ENCODE results near the gene FAHD2B.
"Not testable (repeated sequence)": the region's sequence is repeated elsewhere in the genome, so short reads cannot be mapped to it uniquely, and the experiment has no call there.

DNA sequence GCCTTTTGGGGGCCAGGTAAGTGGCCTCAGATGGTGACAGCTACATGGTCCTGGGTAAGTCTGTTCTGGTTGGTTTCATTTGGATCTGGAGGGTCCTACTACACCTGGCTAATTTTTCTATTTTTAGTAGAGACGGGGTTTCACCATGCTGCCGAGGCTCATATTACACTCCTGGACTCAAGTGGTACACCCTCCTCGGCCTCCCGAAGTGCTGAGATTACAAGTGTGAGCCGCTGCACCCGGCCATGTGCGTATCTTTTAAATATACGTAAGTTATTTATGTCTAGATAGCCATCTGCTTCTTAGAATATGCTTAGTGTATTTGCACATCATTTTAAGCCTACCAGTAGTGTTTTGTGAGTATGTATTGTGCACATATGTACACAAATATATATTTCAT is 17.5 kb downstream of the FAHD2B start:
- TF ChIP-seq EZH2phosphoT487, CTCF, EZH2 (IDR thresholded peaks at IDR 0.05): not testable (repeated sequence)
